ENCODE measurements around the gene ABHD8.

GRCh38 chr19:17296976-17297375, 6.2 kb downstream of the ABHD8 start:
- TF ChIP-seq POLR2A (IDR thresholded peaks at IDR 0.05; ENCODE audit: extremely low read depth, insufficient read length), result no peak
- TF ChIP-seq CTCF (IDR thresholded peaks at IDR 0.05; ENCODE audit: low read depth, low read length), result no peak
- no peak for TF ChIP-seq MAX (IDR thresholded peaks at IDR 0.05; ENCODE audit: low read depth, low read length)
- TF ChIP-seq MYC (IDR thresholded peaks at IDR 0.05; ENCODE audit: low read depth, low read length), result no peak

All from NB4 (cell line).